GM15510 (cell line): ENCODE results near the gene IGSF23.

Source experiments
- POLR2A ChIP-seq: IDR thresholded peaks from 3 replicates; pipeline ENCODE4 v1.6.1; 2011; ENCODE audit warnings: borderline replicate concordance; ENCODE audit not compliant: insufficient read length; ENCODE audit errors: extremely low read depth

IGSF23 gene

GRCh38 chr19:44683434-44684210 is 70.3 kb downstream of the IGSF23 start:
- no peak for TF ChIP-seq POLR2A

DNA sequence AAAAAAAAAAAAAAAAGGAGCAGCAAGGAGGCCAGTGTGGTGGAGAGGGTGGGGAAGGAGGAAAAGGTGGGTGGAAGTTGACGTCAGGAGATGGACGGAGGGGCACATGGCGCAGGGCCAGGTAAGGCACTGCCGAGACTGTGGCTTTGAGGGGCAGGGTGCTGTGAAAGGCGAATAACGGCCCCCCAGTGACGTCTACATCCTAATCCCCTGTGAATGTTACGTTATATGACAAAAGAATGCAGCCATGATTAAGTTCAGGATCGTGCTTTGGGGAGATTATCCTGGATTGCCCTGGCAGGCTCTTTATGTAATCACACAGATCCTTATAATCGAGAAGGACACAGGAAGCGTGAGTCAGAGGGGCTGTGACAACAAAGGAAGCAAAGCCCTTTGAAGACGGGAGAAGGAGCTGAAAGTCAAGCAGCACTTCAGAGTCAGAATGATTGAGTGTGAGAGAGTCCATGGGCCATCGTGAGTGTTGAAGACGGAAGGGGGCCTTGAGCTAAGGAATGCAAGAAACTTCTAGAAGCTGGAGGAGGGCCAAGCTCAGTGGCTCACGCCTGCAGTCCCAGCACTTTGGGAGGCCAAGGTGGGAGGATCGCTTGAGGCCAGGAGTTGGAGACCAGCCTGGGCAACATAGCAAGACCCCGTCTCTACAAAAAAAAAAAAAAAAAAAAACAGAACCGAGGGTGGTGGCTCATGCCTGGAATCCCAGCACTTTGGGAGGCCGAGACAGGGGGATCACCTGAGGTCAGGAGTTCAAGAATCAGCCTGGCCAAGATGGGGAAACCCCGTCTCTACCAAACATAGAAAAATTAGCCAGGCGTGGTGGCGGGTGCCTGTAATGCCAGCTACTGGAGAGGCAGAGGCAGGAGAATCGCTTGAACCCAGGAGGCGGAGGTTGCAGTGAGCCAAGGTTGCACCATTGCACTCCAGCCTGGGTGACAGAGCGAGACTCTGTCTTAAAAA is 71.8 kb downstream of the IGSF23 start:
- no peak for TF ChIP-seq POLR2A

DNA sequence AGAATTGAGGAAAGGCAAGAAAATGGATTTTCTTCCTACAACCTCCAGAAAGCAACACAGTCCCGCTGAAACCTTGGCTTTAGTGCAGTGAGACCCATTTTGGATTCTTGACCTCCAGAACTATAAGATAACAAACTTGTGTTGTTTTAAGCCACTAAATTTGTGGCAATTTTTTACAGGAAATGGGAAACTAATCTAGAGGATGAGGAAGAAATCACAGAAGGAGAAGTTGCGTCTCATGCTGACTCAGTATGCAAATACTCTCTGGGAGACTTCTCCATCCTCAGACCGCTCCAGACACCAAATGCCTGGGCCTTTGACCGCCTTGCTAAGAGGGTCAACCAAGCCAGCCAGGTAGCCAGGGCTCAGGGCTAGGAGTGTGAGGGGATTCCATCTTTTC is 72.5 kb downstream of the IGSF23 start:
- TF ChIP-seq POLR2A, result no peak
